Measurements from ENCODE around the gene ASB18. TPM values are rescaled to one million over a fixed set of nuclear protein-coding genes. Genes with fewer than 3 reads are reported as not detected.

Gene ASB18
- total RNA-seq, 2 donors from 2014 or later: 1.9 to 7.6 TPM

- Histone ChIP-seq H3K4me3 (peak overlapping the region in 1 of 2 donors; percentile 33), H3K27me3 (peaks cover 34 to 49% of the 10 kb centered on the region in 2 donors), H3K4me1 (peaks cover 0 to 38% of the 10 kb centered on the region in 2 donors), H3K27ac (no peak overlapping the region), H3K9me3 (no peaks in the 10 kb centered on the region), H3K36me3 (no peaks in the 10 kb centered on the region)
- DNase-seq (ENCODE audit: low spot score): no peak
- no peak for TF ChIP-seq CTCF (IDR thresholded peaks at IDR 0.05)
Measured at GRCh38 chr2:236177604-236177966, 86.6 kb downstream of the ASB18 start.

GRCh38 chr2:236176951-236177350 is 87.3 kb downstream of the ASB18 start:
- no peak for TF ChIP-seq CTCF (IDR thresholded peaks at IDR 0.05)
- no peaks in the 10 kb centered on the region for H3K36me3 ChIP-seq
- peaks cover 0 to 45% of the 10 kb centered on the region in 2 donors for H3K4me1 ChIP-seq
- peaks cover 34 to 55% of the 10 kb centered on the region in 2 donors for H3K27me3 ChIP-seq
- H3K9me3 ChIP-seq: no peaks in the 10 kb centered on the region
- H3K4me3 ChIP-seq: no peak overlapping the region
- no peak overlapping the region for H3K27ac ChIP-seq
- no peak for DNase-seq (ENCODE audit: low spot score)

DNA sequence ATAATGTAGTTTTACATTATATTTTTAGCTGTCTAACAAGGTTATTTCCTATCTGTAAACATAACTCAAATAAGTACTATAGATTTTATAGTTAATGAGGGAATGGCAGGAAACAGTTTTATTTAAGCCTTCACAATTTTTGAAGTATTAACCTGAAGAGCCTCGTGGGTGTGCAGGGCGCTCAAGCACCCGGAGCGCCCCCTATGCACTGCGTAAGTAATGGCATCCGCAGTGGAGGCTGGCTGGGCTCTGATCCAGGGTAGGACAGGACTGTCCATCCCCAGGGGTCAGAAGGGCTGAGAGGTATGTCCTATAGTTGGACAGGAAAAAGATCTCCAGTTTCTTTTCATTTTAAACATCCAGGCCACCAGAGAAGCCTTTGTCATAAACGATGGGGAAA is 87.8 kb downstream of the ASB18 start:
- Histone ChIP-seq H3K4me1 (peaks cover 0 to 50% of the 10 kb centered on the region in 2 donors), H3K27ac (no peak overlapping the region), H3K4me3 (no peak overlapping the region), H3K9me3 (no peaks in the 10 kb centered on the region), H3K36me3 (no peaks in the 10 kb centered on the region), H3K27me3 (peaks cover 37 to 60% of the 10 kb centered on the region in 2 donors)
- peak in 1 of 2 donors; percentile 47 for TF ChIP-seq CTCF (IDR thresholded peaks at IDR 0.05)
- no peak for DNase-seq (ENCODE audit: low spot score)

DNA sequence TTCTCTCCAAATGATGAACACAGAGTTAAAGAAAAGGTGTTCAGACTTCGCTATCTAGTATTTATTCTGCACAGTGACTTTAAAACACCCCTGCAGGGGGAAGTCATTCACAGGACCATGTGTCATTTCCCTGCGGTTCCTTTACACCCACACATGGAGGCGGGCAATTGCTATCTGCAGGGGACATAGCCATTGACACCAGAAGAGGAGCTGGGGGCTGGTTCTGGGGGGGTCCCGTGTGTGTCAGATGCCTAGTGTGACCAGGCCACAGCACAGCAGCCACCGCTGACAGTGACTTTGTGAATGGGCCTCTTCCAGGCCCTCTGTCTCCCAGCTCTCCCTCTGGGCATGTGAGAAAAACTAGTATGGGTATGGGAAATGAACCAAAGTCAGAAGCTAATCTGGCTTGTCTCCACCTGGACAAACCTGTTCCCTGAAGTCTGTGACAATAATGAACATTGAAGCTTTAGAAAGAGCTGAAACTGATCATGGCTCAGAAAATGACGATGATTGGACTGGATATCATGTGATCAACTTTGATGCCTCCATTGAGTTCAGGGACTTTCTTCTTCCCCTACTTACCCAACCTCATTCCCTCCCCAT is 88.6 kb downstream of the ASB18 start:
- Histone ChIP-seq H3K4me3 (no peak overlapping the region), H3K27me3 (peaks cover 44 to 65% of the 10 kb centered on the region in 2 donors), H3K4me1 (peaks cover 0 to 54% of the 10 kb centered on the region in 2 donors), H3K36me3 (no peaks in the 10 kb centered on the region), H3K9me3 (no peaks in the 10 kb centered on the region), H3K27ac (no peak overlapping the region)
- DNase-seq (ENCODE audit: low spot score): no peak
- TF ChIP-seq CTCF (IDR thresholded peaks at IDR 0.05): no peak

DNA sequence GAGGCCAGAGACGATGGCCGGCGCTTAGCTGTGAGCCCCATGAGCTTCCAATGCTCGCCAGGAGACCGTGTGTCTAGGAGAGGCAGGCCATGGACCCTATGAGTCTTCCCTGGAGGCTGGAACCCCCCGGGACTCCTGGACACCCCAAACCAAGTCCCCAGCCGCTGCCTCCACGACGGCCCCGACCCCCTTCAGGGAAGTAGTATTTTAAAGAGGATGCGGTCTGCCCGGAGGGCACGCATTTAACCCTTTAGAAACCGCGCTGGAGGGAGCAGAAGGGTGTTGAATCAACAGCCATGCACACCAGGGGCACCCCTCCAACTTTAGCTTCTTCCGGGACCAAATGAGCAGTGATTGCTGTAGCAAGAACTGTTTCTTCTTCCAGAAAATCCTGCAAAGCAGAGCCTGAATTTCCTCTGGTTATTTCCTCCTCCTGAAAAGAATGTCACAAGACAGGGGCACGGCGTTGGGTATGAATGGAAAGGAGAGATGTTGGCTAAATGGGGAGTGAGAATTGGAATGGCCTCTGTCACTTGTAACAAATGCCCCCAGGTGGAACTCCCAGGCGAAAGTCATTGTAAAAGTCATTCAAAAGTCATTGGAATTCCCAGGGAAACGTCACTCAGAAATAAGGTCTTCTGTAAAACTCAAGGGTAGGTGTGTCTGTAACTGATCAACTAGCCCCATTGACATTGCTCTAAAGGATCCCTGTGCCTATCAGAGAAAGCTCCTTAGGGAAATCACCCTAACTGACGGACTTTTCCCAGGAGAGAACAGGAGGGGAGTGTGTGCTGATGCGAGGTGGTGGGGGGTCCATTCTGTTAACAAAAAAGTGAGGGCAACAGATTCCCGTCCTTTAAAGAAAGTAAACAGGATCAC is 90.2 kb downstream of the ASB18 start:
- H3K4me1 ChIP-seq: peaks cover 0 to 42% of the 10 kb centered on the region in 2 donors
- no peaks in the 10 kb centered on the region for H3K36me3 ChIP-seq
- no peak overlapping the region for H3K4me3 ChIP-seq
- H3K9me3 ChIP-seq: no peaks in the 10 kb centered on the region
- DNase-seq (ENCODE audit: low spot score): no peak
- H3K27me3 ChIP-seq: peaks cover 51 to 64% of the 10 kb centered on the region in 2 donors
- TF ChIP-seq CTCF (IDR thresholded peaks at IDR 0.05): no peak
- H3K27ac ChIP-seq: no peak overlapping the region
